ENCODE measurements around the gene ALDH5A1.

- TF ChIP-seq POLR2A (IDR thresholded peaks at IDR 0.05) (no peak), CTCF (IDR thresholded peaks at IDR 0.05) (no peak), POLR2AphosphoS5 (IDR thresholded peaks at IDR 0.05) (no peak)
Measured at GRCh38 chr6:24547243-24547642, 52.5 kb downstream of the ALDH5A1 start.

Data from transverse colon (tissue), 4 donors.